Upper lobe of left lung (tissue), 6 donors: ENCODE data around the gene SSC5D. TPM values are rescaled to one million over a fixed set of nuclear protein-coding genes. Genes with fewer than 3 reads are reported as not detected.

ENCODE experiments used
- ATAC-seq, 2 donors: fragments of 200-7000 bp; cut with Tn5 transposase; one replicate each; pipeline ENCODE4 v1.9.1; 2022; ENCODE audit warnings: mild to moderate bottlenecking in 2 of 2, moderate library complexity in 2 of 2; ENCODE audit not compliant: low FRiP score in 2 of 2
- DNase-seq, 2 donors: peaks; one replicate each; pipeline ENCODE4 v3.0.0-alpha.2; 2019 to 2020
- H3K27ac ChIP-seq, 4 donors: fragments of 200-600 bp; sonication (generic); one replicate each; pipeline ENCODE4 v1.5.1; 2016 to 2019
- H3K27me3 ChIP-seq, 4 donors: fragments of 200-600 bp; sonication (generic); one replicate each; pipeline ENCODE4 v1.5.1; 2017 to 2019
- H3K36me3 ChIP-seq, 4 donors: fragments of 200-600 bp; sonication (generic); one replicate each; pipeline ENCODE4 v1.5.1; 2016 to 2019
- H3K4me1 ChIP-seq, 4 donors: fragments of 200-600 bp; sonication (generic); one replicate each; pipeline ENCODE4 v1.5.1; 2018 to 2019
- H3K4me3 ChIP-seq, 4 donors: fragments of 200-600 bp; sonication (generic); one replicate each; pipeline ENCODE4 v1.5.1; 2017 to 2019; ENCODE audit warnings: mild to moderate bottlenecking in 2 of 4, moderate library complexity in 1 of 4
- H3K9me3 ChIP-seq, 4 donors: fragments of 200-600 bp; sonication (generic); one replicate each; pipeline ENCODE4 v1.5.1; 2018 to 2019
- CTCF ChIP-seq, 6 experiments: fragments of 450-650 bp in 4 of 6; fragments of 200-600 bp in 2 of 6; sonication (generic) in 2 of 6; IDR thresholded peaks; one replicate each; pipeline ENCODE4 v1.5.1; 2016 to 2019; ENCODE audit warnings: antibody characterized with exemption in 6 of 6
- EP300 ChIP-seq, 4 donors: sonication (generic); formaldehyde crosslinking; IDR thresholded peaks; one replicate each; pipeline ENCODE4 v1.5.1; 2017; ENCODE audit warnings: antibody characterized with exemption in 4 of 4, control low read depth in 2 of 4
- POLR2A ChIP-seq, 4 donors: fragments of 450-650 bp; IDR thresholded peaks; one replicate each; pipeline ENCODE4 v1.5.1; 2016 to 2017; ENCODE audit warnings: antibody characterized with exemption in 4 of 4, mild to moderate bottlenecking in 2 of 4
- POLR2AphosphoS5 ChIP-seq, 2 donors: sonication (generic); formaldehyde crosslinking; IDR thresholded peaks; one replicate each; pipeline ENCODE4 v1.5.1; 2017; ENCODE audit warnings: antibody characterized with exemption in 2 of 2
- WGBS, 2 donors: methylation state at CpG; one replicate each; pipeline ENCODE4 v1.1.5; 2017 to 2018; 5-methylcytosine and 5-hydroxymethylcytosine counted together
- total RNA-seq, 6 donors: library from RNA; depleted of rRNA in 4 of 6; stranded (reverse); fragments of >200 nt in 4 of 6; gene quantifications; one replicate each; pipeline versions ENCODE4 v1.1.0 to v1.2.1, GENCODE V29; 2016 to 2021
- donor health status: DM: no; HTN: no; CAD: no; lungs with moderate emphysema.
- donor health status: DM: no; HTN: yes; CAD: no; lungs with severe emphysema.

Gene SSC5D
- total RNA-seq, 6 donors from 2014 or later = 0.39 to 10.1 (median 6.7) TPM

- Histone ChIP-seq H3K9me3 (no peaks in the 10 kb centered on the region), H3K4me1 (peaks cover 19 to 28% (median 24%) of the 10 kb centered on the region in 4 donors), H3K36me3 (peaks cover 0 to 20% (median 9%) of the 10 kb centered on the region in 4 donors), H3K27ac (no peak overlapping the region), H3K4me3 (no peak overlapping the region), H3K27me3 (peaks cover 7 to 23% (median 16%) of the 10 kb centered on the region in 4 donors)
- no peak for DNase-seq
- 76 to 91% methylated on average over 7 to 12 of the region's 14 CpGs for WGBS, 2 donors
- TF ChIP-seq EP300 (IDR thresholded peaks at IDR 0.05) = no peak
- TF ChIP-seq CTCF (IDR thresholded peaks at IDR 0.05) = peak in 5 of 6 experiments; percentile 27 to 52 (median 30)
- peak in 1 of 2 donors; percentile 16 for ATAC-seq
These were observed 33.4 kb upstream of the SSC5D start for GRCh38 chr19:55454787-55455243.

- TF ChIP-seq POLR2AphosphoS5 (IDR thresholded peaks at IDR 0.05) = no peak
- TF ChIP-seq POLR2A (IDR thresholded peaks at IDR 0.05) = no peak
- no peak for TF ChIP-seq CTCF (IDR thresholded peaks at IDR 0.05)
- WGBS, 2 donors = 83 to 94% methylated on average over 1 to 11 of the region's 11 CpGs
- H3K4me3 ChIP-seq = no peak overlapping the region
- H3K27me3 ChIP-seq = peaks cover 7 to 22% (median 16%) of the 10 kb centered on the region in 4 donors
- ATAC-seq (peak in 1 of 2 donors; percentile 11), DNase-seq (no peak)
- H3K9me3 ChIP-seq = no peaks in the 10 kb centered on the region
- H3K27ac ChIP-seq = no peak overlapping the region
- peaks cover 0 to 20% (median 9%) of the 10 kb centered on the region in 4 donors for H3K36me3 ChIP-seq
- peaks cover 26 to 37% (median 32%) of the 10 kb centered on the region in 4 donors for H3K4me1 ChIP-seq
These were observed 32.5 kb upstream of the SSC5D start for GRCh38 chr19:55455576-55456235.

- Histone ChIP-seq H3K9me3 (no peaks in the 10 kb centered on the region), H3K4me3 (no peak overlapping the region), H3K4me1 (peaks cover 28 to 40% (median 32%) of the 10 kb centered on the region in 4 donors), H3K36me3 (peaks cover 0 to 20% (median 9%) of the 10 kb centered on the region in 4 donors), H3K27me3 (peaks cover 4 to 17% (median 12%) of the 10 kb centered on the region in 4 donors), H3K27ac (no peak overlapping the region)
- ATAC-seq = no peak
- 90 to 91% methylated on average over 4 to 14 of the region's 14 CpGs for WGBS, 2 donors
- no peak for TF ChIP-seq POLR2A (IDR thresholded peaks at IDR 0.05)
- TF ChIP-seq EP300 (IDR thresholded peaks at IDR 0.05) = no peak
- no peak for TF ChIP-seq POLR2AphosphoS5 (IDR thresholded peaks at IDR 0.05)
- TF ChIP-seq CTCF (IDR thresholded peaks at IDR 0.05) = no peak
- no peak for DNase-seq
These were observed 31.9 kb upstream of the SSC5D start for GRCh38 chr19:55456347-55456746.

GRCh38 chr19:55457683-55458457 lies 30.4 kb upstream of the SSC5D start:
- ATAC-seq = no peak
- 84 to 86% methylated on average over 16 of the region's 16 CpGs for WGBS, 2 donors
- Histone ChIP-seq H3K4me1 (peaks cover 23 to 30% (median 24%) of the 10 kb centered on the region in 4 donors), H3K27ac (no peak overlapping the region), H3K36me3 (peaks cover 0 to 20% (median 9%) of the 10 kb centered on the region in 4 donors), H3K27me3 (peaks cover 0 to 2% (median 0%) of the 10 kb centered on the region in 4 donors), H3K4me3 (no peak overlapping the region), H3K9me3 (no peaks in the 10 kb centered on the region)
- DNase-seq = no peak
- TF ChIP-seq POLR2AphosphoS5 (IDR thresholded peaks at IDR 0.05) (no peak), CTCF (IDR thresholded peaks at IDR 0.05) (no peak), EP300 (IDR thresholded peaks at IDR 0.05) (no peak), POLR2A (IDR thresholded peaks at IDR 0.05) (no peak)
